Common myeloid progenitor, CD34-positive (primary cell): Measurements from ENCODE around the gene HAAO. TPM values are rescaled to one million over a fixed set of nuclear protein-coding genes. Genes with fewer than 3 reads are reported as not detected.

Source experiments
- CTCF ChIA-PET: fragments of 350-600 bp; sonication (Branson Sonifier 250); formaldehyde crosslinking; loops from one replicate; lab custom pipeline; 2021; ENCODE audit warnings: antibody characterized with exemption; lab: Charles Lee
- POLR2A ChIA-PET: fragments of 350-600 bp; sonication (Branson Sonifier 250); formaldehyde crosslinking; loops from one replicate; lab custom pipeline; 2021; ENCODE audit warnings: antibody characterized with exemption; lab: Charles Lee
- DNase-seq, 3 donors: peaks; one replicate each; pipeline versions ENCODE4 v3.0.0 to v3.0.0-alpha.2; 2013
- H3K27ac ChIP-seq, 2 experiments: 1 replicate in 1 of 2; 2 replicates in 1 of 2; pipeline ENCODE4 v1.7.0; 2013; ENCODE audit warnings: inconsistent platforms in 2 of 2, low read length in 2 of 2, mild to moderate bottlenecking in 2 of 2, low read depth in 1 of 2, moderate library complexity in 1 of 2; ENCODE audit not compliant: severe bottlenecking in 2 of 2, insufficient read depth in 1 of 2, poor library complexity in 1 of 2
- H3K27me3 ChIP-seq, 5 experiments: replicated peaks in 2 of 5; 1 replicate in 3 of 5; 2 replicates in 2 of 5; pipeline versions ENCODE4 v1.6.1 to v1.7.0; 2013; ENCODE audit warnings: low read length in 4 of 5, mild to moderate bottlenecking in 2 of 5, moderate library complexity in 2 of 5, inconsistent platforms in 1 of 5; ENCODE audit not compliant: insufficient read depth in 5 of 5, control insufficient read depth in 4 of 5
- H3K36me3 ChIP-seq, 4 experiments: 1 replicate in 2 of 4; 2 replicates in 2 of 4; pipeline versions ENCODE4 v1.6.1 to v1.7.0; 2013; ENCODE audit warnings: low read length in 3 of 4, control low read depth in 1 of 4, mild to moderate bottlenecking in 1 of 4; ENCODE audit not compliant: control insufficient read depth in 4 of 4, insufficient read depth in 4 of 4
- H3K4me1 ChIP-seq, 4 experiments: 1 replicate in 3 of 4; 2 replicates in 1 of 4; pipeline versions ENCODE4 v1.6.1 to v1.7.1; 2013; ENCODE audit warnings: low read length in 3 of 4, mild to moderate bottlenecking in 3 of 4, control low read depth in 1 of 4, inconsistent platforms in 1 of 4, moderate library complexity in 1 of 4; ENCODE audit not compliant: control insufficient read depth in 4 of 4, insufficient read depth in 4 of 4; ENCODE audit errors: control extremely low read depth in 1 of 4
- H3K4me3 ChIP-seq, 7 experiments: 1 replicate in 4 of 7; 2 replicates in 3 of 7; pipeline versions ENCODE4 v1.5.1 to v1.7.0; 2013; ENCODE audit warnings: mild to moderate bottlenecking in 7 of 7, low read length in 6 of 7, moderate library complexity in 6 of 7, inconsistent platforms in 2 of 7, low read depth in 2 of 7, control low read depth in 1 of 7; ENCODE audit not compliant: insufficient read depth in 4 of 7, control insufficient read depth in 1 of 7; ENCODE audit errors: extremely low read depth in 1 of 7
- H3K9me3 ChIP-seq, 5 experiments: 1 replicate in 4 of 5; 2 replicates in 1 of 5; pipeline versions ENCODE4 v1.6.1 to v1.7.1; 2013; ENCODE audit warnings: low read length in 4 of 5, mild to moderate bottlenecking in 2 of 5, inconsistent platforms in 1 of 5, low read depth in 1 of 5, moderate library complexity in 1 of 5; ENCODE audit not compliant: control insufficient read depth in 4 of 5, insufficient read depth in 2 of 5; ENCODE audit errors: control extremely low read depth in 1 of 5
- WGBS: methylation state at CpG from one replicate; pipeline ENCODE4 v1.1.5; 2013; ENCODE audit not compliant: insufficient coverage; 5-methylcytosine and 5-hydroxymethylcytosine counted together
- polyA plus RNA-seq: library from polyadenylated mRNA; unstranded; fragments of 120-200 nt; gene quantifications from one replicate; pipeline ENCODE4 v1.2.1, GENCODE V29; 2013

The HAAO gene
- 14.9 TPM for polyA plus RNA-seq

- POLR2A ChIA-PET = no interaction called here
- DNase-seq = peak in 2 of 3 donors; percentile 21 to 37
- no peak within 1 kb of the TSS for H3K27ac ChIP-seq
Observed at GRCh38 chr2:42792583-42793333, at the start of gene HAAO. TSS of gene HAAO (minus strand) at chr2:42792583. CDS start at chr2:42792536, 47 bp downstream.

GRCh38 chr2:42841344-42841743 lies 49.0 kb upstream of the HAAO start:
- no peak overlapping the region for H3K4me3 ChIP-seq
- H3K36me3 ChIP-seq = peaks cover 0 to 2% (median 0%) of the 10 kb centered on the region in 4 experiments
- H3K4me1 ChIP-seq = peaks cover 0 to 23% (median 18%) of the 10 kb centered on the region in 4 experiments
- DNase-seq = no peak
- ChIA-PET POLR2A (interaction anchor here (0.6 kb wide), 1 partner anchor 420 kb away, joined by 3 read pairs; no protein-coding TSS in a partner anchor), CTCF (interaction anchor here (0.8 to 1.6 kb wide), 2 partner anchors 9 to 715 kb away, joined by 3 to 4 read pairs; no protein-coding TSS in a partner anchor)
- 100% methylated on average over 4 of the region's 5 CpGs for WGBS
- H3K27me3 ChIP-seq = no peaks in the 10 kb centered on the region
- no peaks in the 10 kb centered on the region for H3K9me3 ChIP-seq
- no peak overlapping the region for H3K27ac ChIP-seq

More at GRCh38 chr2:42792583-42793333, at the start of gene HAAO:
- WGBS = under 1% methylated on average over 70 of the region's 75 CpGs
- Histone ChIP-seq H3K27me3 (no peaks in the 10 kb centered on the region), H3K4me1 (peaks cover 0 to 22% (median 20%) of the 10 kb centered on the region in 4 experiments), H3K36me3 (peaks cover 0 to 8% (median 4%) of the 10 kb centered on the region in 4 experiments), H3K4me3 (peak within 1 kb of the TSS; percentile 48 to 91 (median 79)), H3K9me3 (no peaks in the 10 kb centered on the region)
- CTCF ChIA-PET = interaction anchor here (0.8 to 2.8 kb wide), 6 partner anchors 12 to 129 kb away, joined by 3 to 9 read pairs (median 4); no protein-coding TSS in a partner anchor

GRCh38 chr2:42840760-42841159 lies 48.4 kb upstream of the HAAO start:
- CTCF ChIA-PET = interaction anchor here (0.8 to 1.6 kb wide), 2 partner anchors 9 to 716 kb away, joined by 3 to 4 read pairs; no protein-coding TSS in a partner anchor
- H3K27ac ChIP-seq = no peak overlapping the region
- peaks cover 0 to 2% (median 0%) of the 10 kb centered on the region in 4 experiments for H3K36me3 ChIP-seq
- POLR2A ChIA-PET = interaction anchor here (0.6 kb wide), 1 partner anchor 420 kb away, joined by 3 read pairs; no protein-coding TSS in a partner anchor
- H3K27me3 ChIP-seq = no peaks in the 10 kb centered on the region
- H3K4me1 ChIP-seq = peaks cover 0 to 22% (median 19%) of the 10 kb centered on the region in 4 experiments
- no peaks in the 10 kb centered on the region for H3K9me3 ChIP-seq
- DNase-seq = no peak
- 96% methylated on average over 6 of the region's 6 CpGs for WGBS
- no peak overlapping the region for H3K4me3 ChIP-seq

GRCh38 chr2:42839809-42840501 lies 47.6 kb upstream of the HAAO start:
- no peak for DNase-seq
- Histone ChIP-seq H3K36me3 (peaks cover 0 to 2% (median 0%) of the 10 kb centered on the region in 4 experiments), H3K27ac (no peak overlapping the region), H3K4me1 (peaks cover 0 to 17% (median 12%) of the 10 kb centered on the region in 4 experiments), H3K9me3 (no peaks in the 10 kb centered on the region), H3K27me3 (no peaks in the 10 kb centered on the region), H3K4me3 (no peak overlapping the region)
- ChIA-PET CTCF (interaction anchor here (1.0 to 3.1 kb wide), 4 partner anchors 11 to 703 kb away, joined by 3 to 21 read pairs (median 8); no protein-coding TSS in a partner anchor), POLR2A (no interaction called here)
- WGBS = 92% methylated on average over 2 of the region's 4 CpGs

GRCh38 chr2:42838133-42838532 lies 45.8 kb upstream of the HAAO start:
- 99% methylated on average over 5 of the region's 5 CpGs for WGBS
- CTCF ChIA-PET = interaction anchor here (2.3 to 3.1 kb wide), 3 partner anchors 9 to 67 kb away, joined by 7 to 21 read pairs (median 8); no protein-coding TSS in a partner anchor

GRCh38 chr2:42835577-42836371 lies 43.4 kb upstream of the HAAO start:
- H3K27ac ChIP-seq = no peak overlapping the region

More at GRCh38 chr2:42838133-42838532, 45.8 kb upstream of the HAAO start:
- POLR2A ChIA-PET = interaction anchor here (0.6 kb wide), 1 partner anchor 489 kb away, joined by 3 read pairs; no protein-coding TSS in a partner anchor
- Histone ChIP-seq H3K36me3 (peaks cover 0 to under 1% (median 0%) of the 10 kb centered on the region in 4 experiments), H3K9me3 (no peaks in the 10 kb centered on the region), H3K27me3 (no peaks in the 10 kb centered on the region), H3K27ac (no peak overlapping the region), H3K4me1 (peaks cover 0 to 12% (median 2%) of the 10 kb centered on the region in 4 experiments), H3K4me3 (no peak overlapping the region)
- DNase-seq = no peak

More at GRCh38 chr2:42835577-42836371, 43.4 kb upstream of the HAAO start:
- 87% methylated on average over 5 of the region's 5 CpGs for WGBS
- Histone ChIP-seq H3K4me1 (peaks cover 0 to 8% (median 2%) of the 10 kb centered on the region in 4 experiments), H3K27me3 (no peaks in the 10 kb centered on the region), H3K36me3 (no peaks in the 10 kb centered on the region), H3K4me3 (no peak overlapping the region), H3K9me3 (no peaks in the 10 kb centered on the region)
- CTCF ChIA-PET = interaction anchor here (0.7 to 1.6 kb wide), 5 partner anchors 14 to 741 kb away, joined by 3 read pairs; no protein-coding TSS in a partner anchor
- peak in 2 of 3 donors; percentile 59 to 70 for DNase-seq
- POLR2A ChIA-PET = no interaction called here
